ENCODE results near the gene THPO. TPM values are rescaled to one million over a fixed set of nuclear protein-coding genes. Genes with fewer than 3 reads are reported as not detected.

The THPO gene
- total RNA-seq, 1 donor from 2014 or later = not detected

- Histone ChIP-seq H3K27me3 (ENCODE audit: control insufficient read depth, insufficient read depth, low read length) (peaks cover 33% of the 10 kb centered on the region), H3K36me3 (ENCODE audit: control insufficient read depth, insufficient read depth, low read length) (no peaks in the 10 kb centered on the region), H3K4me3 (ENCODE audit: low read depth, low read length) (no peak overlapping the region)
- no peak for FAIRE-seq
- TF ChIP-seq CTCF (IDR thresholded peaks at IDR 0.05; ENCODE audit: insufficient read depth, low read length, severe bottlenecking) = no peak
- no peak for DNase-seq (ENCODE audit: low read depth)
These were observed 5.2 kb upstream of the THPO start for GRCh38 chr3:184383033-184383740.

- DNase-seq (ENCODE audit: low read depth) = no peak
- FAIRE-seq = no peak
- TF ChIP-seq CTCF (IDR thresholded peaks at IDR 0.05; ENCODE audit: insufficient read depth, low read length, severe bottlenecking) = no peak
- H3K36me3 ChIP-seq (ENCODE audit: control insufficient read depth, insufficient read depth, low read length) = no peaks in the 10 kb centered on the region
- no peak overlapping the region for H3K4me3 ChIP-seq (ENCODE audit: low read depth, low read length)
- peaks cover 37% of the 10 kb centered on the region for H3K27me3 ChIP-seq (ENCODE audit: control insufficient read depth, insufficient read depth, low read length)
These were observed 4.5 kb upstream of the THPO start for GRCh38 chr3:184382326-184383032.

GRCh38 chr3:184381261-184382224 lies 3.5 kb upstream of the THPO start:
- peaks cover 37% of the 10 kb centered on the region for H3K27me3 ChIP-seq (ENCODE audit: control insufficient read depth, insufficient read depth, low read length)
- H3K36me3 ChIP-seq (ENCODE audit: control insufficient read depth, insufficient read depth, low read length) = no peaks in the 10 kb centered on the region
- FAIRE-seq = no peak
- no peak overlapping the region for H3K4me3 ChIP-seq (ENCODE audit: low read depth, low read length)
- TF ChIP-seq CTCF (IDR thresholded peaks at IDR 0.05; ENCODE audit: insufficient read depth, low read length, severe bottlenecking) = no peak
- DNase-seq (ENCODE audit: low read depth) = no peak

GRCh38 chr3:184380627-184381260 lies 2.7 kb upstream of the THPO start:
- Histone ChIP-seq H3K36me3 (ENCODE audit: control insufficient read depth, insufficient read depth, low read length) (no peaks in the 10 kb centered on the region), H3K4me3 (ENCODE audit: low read depth, low read length) (no peak overlapping the region), H3K27me3 (ENCODE audit: control insufficient read depth, insufficient read depth, low read length) (peaks cover 42% of the 10 kb centered on the region)
- no peak for TF ChIP-seq CTCF (IDR thresholded peaks at IDR 0.05; ENCODE audit: insufficient read depth, low read length, severe bottlenecking)
- FAIRE-seq = no peak
- no peak for DNase-seq (ENCODE audit: low read depth)

DNA sequence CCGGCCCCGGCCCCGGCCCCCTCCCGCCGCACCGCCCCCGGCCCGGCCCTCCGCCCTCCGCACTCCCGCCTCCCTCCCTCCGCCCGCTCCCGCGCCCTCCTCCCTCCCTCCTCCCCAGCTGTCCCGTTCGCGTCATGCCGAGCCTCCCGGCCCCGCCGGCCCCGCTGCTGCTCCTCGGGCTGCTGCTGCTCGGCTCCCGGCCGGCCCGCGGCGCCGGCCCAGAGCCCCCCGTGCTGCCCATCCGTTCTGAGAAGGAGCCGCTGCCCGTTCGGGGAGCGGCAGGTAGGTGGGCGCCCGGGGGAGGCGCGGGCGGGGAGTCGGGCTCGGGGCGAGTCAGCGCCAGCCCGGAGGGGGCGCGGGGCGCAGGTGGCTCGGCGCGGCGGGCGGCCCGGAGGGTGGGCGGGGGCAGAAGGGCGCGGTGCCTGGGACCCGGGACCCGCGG lies 2.2 kb upstream of the THPO start:
- FAIRE-seq (no peak), DNase-seq (ENCODE audit: low read depth) (no peak)
- Histone ChIP-seq H3K4me3 (ENCODE audit: low read depth, low read length) (peak overlapping the region; percentile 11), H3K36me3 (ENCODE audit: control insufficient read depth, insufficient read depth, low read length) (no peaks in the 10 kb centered on the region), H3K27me3 (ENCODE audit: control insufficient read depth, insufficient read depth, low read length) (peaks cover 46% of the 10 kb centered on the region)
- TF ChIP-seq CTCF (IDR thresholded peaks at IDR 0.05; ENCODE audit: insufficient read depth, low read length, severe bottlenecking) = no peak

Data from bronchial epithelial cell (primary cell).